RWPE2 (cell line): Measurements from ENCODE around the gene BCAS4.
A peak's percentile ranks its signal among the peaks of the same experiment; 100 is the strongest.

Experiments
- ATAC-seq: fragments of 200-7000 bp; cut with Tn5 transposase; 3 replicates; pipeline ENCODE4 v1.9.1; 2021; ENCODE audit warnings: low read depth
- DNase-seq: peaks from one replicate; pipeline ENCODE4 v3.0.0-alpha.2; 2020; ENCODE audit warnings: low spot score
- H3K27ac ChIP-seq: fragments of 450-650 bp; 2 replicates; pipeline ENCODE4 v1.5.1; 2017; ENCODE audit warnings: mild to moderate bottlenecking; ENCODE audit not compliant: poor library complexity, severe bottlenecking
- H3K27me3 ChIP-seq: fragments of 250-450 bp; sonication (Bioruptor Pico); 2 replicates; pipeline ENCODE4 v1.5.1; 2021; ENCODE audit warnings: mild to moderate bottlenecking, moderate library complexity; ENCODE audit not compliant: insufficient read depth, poor library complexity, severe bottlenecking
- H3K36me3 ChIP-seq: fragments of 250-450 bp; sonication (Bioruptor Pico); 2 replicates; pipeline ENCODE4 v1.5.1; 2020; ENCODE audit warnings: low read depth, mild to moderate bottlenecking, moderate library complexity
- H3K4me1 ChIP-seq: fragments of 250-450 bp; sonication (Bioruptor Pico); 2 replicates; pipeline ENCODE4 v1.5.1; 2021; ENCODE audit warnings: mild to moderate bottlenecking, moderate library complexity; ENCODE audit not compliant: insufficient read depth, poor library complexity, severe bottlenecking
- H3K4me3 ChIP-seq: fragments of 250-450 bp; sonication (Bioruptor Pico); 2 replicates; pipeline ENCODE4 v1.5.1; 2021; ENCODE audit warnings: mild to moderate bottlenecking, moderate library complexity; ENCODE audit not compliant: severe bottlenecking
- H3K9me3 ChIP-seq: fragments of 250-450 bp; sonication (Bioruptor Pico); 2 replicates; pipeline ENCODE4 v1.5.1; 2021; ENCODE audit warnings: mild to moderate bottlenecking, moderate library complexity; ENCODE audit not compliant: severe bottlenecking
- TF ChIP-seq, protein P1 (sequence below): fragments of 450-650 bp; IDR thresholded peaks from one replicate; pipeline ENCODE4 v1.5.1; 2017; ENCODE audit warnings: mild to moderate bottlenecking, moderate library complexity; ENCODE audit not compliant: poor library complexity, severe bottlenecking

Gene BCAS4

DNA sequence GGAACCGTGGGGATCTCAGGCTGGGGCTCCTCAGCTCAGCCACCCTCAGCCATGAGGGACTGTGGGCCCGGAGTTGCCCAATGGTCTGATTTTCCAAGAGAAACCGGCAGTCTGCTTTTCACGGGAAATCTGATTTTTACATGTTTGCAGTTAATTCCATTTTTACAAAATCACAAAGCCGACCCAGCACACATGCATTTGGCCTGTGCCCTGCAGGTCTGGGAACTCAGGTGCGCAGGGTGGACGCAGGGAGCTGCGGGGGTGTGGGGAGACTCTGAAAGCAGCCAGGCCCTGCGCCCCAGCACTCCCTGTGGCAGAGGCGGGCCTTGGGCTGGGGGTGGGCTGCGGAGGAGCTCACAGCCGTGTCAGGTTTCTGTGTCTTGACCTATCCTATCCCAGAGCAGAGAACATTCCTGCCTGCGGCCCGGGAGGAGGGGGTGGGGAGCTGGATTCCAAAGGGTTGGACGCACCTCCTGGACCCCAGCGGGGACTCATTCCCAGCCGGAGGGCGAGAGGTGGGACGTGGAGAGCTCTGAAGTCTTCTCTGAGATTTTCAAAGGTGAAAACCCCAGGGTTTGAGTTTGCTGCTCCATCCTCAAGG lies 75.8 kb downstream of the BCAS4 start:
- Histone ChIP-seq H3K4me3 (no peak overlapping the region), H3K27ac (no peak overlapping the region)
- no peak for ATAC-seq

GRCh38 chr20:50872560-50873425 lies 77.9 kb downstream of the BCAS4 start:
- DNase-seq (peak; percentile 74), ATAC-seq (no peak)
- H3K27me3 ChIP-seq, result no peaks in the 10 kb centered on the region
- no peaks in the 10 kb centered on the region for H3K9me3 ChIP-seq
- no peak overlapping the region for H3K4me3 ChIP-seq
- no peaks in the 10 kb centered on the region for H3K36me3 ChIP-seq
- no peak overlapping the region for H3K27ac ChIP-seq
- TF ChIP-seq, protein P1, sequence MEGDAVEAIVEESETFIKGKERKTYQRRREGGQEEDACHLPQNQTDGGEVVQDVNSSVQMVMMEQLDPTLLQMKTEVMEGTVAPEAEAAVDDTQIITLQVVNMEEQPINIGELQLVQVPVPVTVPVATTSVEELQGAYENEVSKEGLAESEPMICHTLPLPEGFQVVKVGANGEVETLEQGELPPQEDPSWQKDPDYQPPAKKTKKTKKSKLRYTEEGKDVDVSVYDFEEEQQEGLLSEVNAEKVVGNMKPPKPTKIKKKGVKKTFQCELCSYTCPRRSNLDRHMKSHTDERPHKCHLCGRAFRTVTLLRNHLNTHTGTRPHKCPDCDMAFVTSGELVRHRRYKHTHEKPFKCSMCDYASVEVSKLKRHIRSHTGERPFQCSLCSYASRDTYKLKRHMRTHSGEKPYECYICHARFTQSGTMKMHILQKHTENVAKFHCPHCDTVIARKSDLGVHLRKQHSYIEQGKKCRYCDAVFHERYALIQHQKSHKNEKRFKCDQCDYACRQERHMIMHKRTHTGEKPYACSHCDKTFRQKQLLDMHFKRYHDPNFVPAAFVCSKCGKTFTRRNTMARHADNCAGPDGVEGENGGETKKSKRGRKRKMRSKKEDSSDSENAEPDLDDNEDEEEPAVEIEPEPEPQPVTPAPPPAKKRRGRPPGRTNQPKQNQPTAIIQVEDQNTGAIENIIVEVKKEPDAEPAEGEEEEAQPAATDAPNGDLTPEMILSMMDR, result no peak
- H3K4me1 ChIP-seq, result peaks cover 9% of the 10 kb centered on the region

More for the DNA sequence above, 75.8 kb downstream of the BCAS4 start:
- Histone ChIP-seq H3K36me3 (no peaks in the 10 kb centered on the region), H3K27me3 (no peaks in the 10 kb centered on the region), H3K4me1 (peaks cover 15% of the 10 kb centered on the region), H3K9me3 (no peaks in the 10 kb centered on the region)
- TF ChIP-seq, protein P1, result no peak
- DNase-seq, result peak; percentile 71

GRCh38 chr20:50873585-50873984 lies 78.7 kb downstream of the BCAS4 start:
- Histone ChIP-seq H3K27ac (no peak overlapping the region), H3K4me1 (peaks cover 6% of the 10 kb centered on the region), H3K4me3 (no peak overlapping the region), H3K9me3 (no peaks in the 10 kb centered on the region), H3K36me3 (no peaks in the 10 kb centered on the region), H3K27me3 (no peaks in the 10 kb centered on the region)
- ATAC-seq (no peak), DNase-seq (peak; percentile 73)
- TF ChIP-seq, protein P1, result no peak

DNA sequence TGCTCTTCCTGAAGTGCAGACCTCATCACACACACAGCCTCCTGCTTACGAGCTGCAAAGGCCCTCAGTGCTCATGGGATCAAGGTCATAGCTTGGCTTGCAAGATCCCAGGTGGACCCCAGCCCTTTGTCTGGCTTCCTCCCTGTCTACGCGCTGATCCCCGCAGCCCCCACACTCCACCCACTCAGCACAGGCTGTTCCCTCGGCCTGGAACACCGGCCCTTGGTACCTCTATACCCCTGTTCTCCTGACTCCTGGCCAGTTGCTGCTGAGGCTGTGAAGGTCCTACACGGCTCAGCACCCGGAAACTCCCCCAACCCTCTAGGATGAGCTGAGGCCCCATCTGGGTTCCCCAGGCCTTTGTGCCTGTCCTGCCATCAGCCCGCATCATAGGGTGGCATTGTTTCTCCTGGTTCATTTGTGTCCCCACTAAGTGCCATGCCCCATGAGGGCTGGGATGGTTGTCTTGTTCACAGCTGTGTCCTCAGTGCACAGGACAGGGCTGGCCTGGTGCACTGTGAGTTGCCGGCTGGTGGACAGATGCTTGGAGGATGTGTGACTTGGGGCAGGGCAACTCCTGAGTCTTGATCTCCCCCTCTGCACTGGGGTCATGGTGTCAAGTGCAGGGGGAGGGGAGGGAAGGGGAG lies 79.4 kb downstream of the BCAS4 start:
- Histone ChIP-seq H3K27me3 (no peaks in the 10 kb centered on the region), H3K36me3 (no peaks in the 10 kb centered on the region), H3K9me3 (no peaks in the 10 kb centered on the region), H3K4me1 (no peaks in the 10 kb centered on the region), H3K4me3 (no peak overlapping the region), H3K27ac (no peak overlapping the region)
- ATAC-seq, result no peak
- peak; percentile 76 for DNase-seq
- TF ChIP-seq, protein P1, result no peak
